Measurements from ENCODE around the gene GALNT9. TPM values are rescaled to one million over a fixed set of nuclear protein-coding genes. Genes with fewer than 3 reads are reported as not detected.

Gene GALNT9
- total and polyA plus RNA-seq, 2 donors (not counting 1 experiment from before 2014, with no cell fraction given) = 0.71 to 2.4 TPM

DNA sequence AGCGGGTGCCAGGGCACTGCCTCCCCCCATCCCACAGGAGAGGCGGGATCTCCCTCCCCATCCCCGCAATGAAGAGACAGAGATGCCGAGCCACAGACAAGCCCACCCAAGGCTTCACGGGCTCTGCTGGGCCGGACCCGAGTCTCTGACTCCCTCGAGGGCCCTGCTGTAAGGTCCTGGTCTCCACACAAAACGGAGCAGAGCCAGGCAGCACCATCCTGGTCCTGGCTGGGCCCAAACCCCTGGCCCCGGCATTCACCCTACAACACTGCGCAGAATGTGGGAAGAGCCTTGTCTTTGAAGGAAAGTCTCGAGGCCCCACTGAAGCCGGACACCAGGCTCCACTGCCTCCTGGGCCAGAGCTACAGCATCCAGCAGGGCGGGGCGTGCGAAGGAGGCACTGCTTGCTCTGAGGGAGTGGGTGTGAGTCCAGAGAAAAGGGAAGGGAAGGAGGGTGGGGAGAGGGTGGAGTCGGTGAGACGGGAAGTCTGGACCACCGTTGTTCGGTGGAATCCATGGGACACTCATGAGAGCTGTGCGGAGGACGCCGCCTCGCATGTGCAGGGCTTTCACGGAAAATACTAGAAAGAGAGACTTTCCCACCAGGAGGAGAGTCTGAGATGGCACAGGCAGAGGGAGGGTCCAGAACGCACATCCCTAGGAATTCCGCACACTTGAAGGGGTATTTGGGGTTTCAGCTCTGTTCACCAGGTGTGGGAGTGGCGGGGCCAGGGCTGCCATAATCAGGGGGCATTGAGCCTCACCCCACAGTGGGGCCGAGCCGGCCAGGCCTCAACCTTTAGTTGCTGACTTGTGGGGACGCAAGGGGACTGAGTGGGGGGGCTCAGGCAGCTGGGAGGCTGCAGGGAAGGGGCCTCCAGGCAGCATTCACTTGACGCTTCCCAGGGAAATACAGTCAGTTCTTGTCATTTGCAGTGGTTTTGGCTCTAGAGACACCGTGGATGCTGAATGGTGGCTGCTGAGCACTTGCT is 36.8 kb downstream of the GALNT9 start:
- ChIA-PET POLR2A (no interaction called here), CTCF (no interaction called here)
- Mint-ChIP-seq H3K4me3 (no peak overlapping the region), H3K27me3 (peaks cover 3% of the 10 kb centered on the region), H3K4me1 (no peaks in the 10 kb centered on the region), H3K9me3 (ENCODE audit: insufficient read depth) (no peaks in the 10 kb centered on the region), H3K27ac (no peak overlapping the region)
- TF ChIP-seq, protein P1, sequence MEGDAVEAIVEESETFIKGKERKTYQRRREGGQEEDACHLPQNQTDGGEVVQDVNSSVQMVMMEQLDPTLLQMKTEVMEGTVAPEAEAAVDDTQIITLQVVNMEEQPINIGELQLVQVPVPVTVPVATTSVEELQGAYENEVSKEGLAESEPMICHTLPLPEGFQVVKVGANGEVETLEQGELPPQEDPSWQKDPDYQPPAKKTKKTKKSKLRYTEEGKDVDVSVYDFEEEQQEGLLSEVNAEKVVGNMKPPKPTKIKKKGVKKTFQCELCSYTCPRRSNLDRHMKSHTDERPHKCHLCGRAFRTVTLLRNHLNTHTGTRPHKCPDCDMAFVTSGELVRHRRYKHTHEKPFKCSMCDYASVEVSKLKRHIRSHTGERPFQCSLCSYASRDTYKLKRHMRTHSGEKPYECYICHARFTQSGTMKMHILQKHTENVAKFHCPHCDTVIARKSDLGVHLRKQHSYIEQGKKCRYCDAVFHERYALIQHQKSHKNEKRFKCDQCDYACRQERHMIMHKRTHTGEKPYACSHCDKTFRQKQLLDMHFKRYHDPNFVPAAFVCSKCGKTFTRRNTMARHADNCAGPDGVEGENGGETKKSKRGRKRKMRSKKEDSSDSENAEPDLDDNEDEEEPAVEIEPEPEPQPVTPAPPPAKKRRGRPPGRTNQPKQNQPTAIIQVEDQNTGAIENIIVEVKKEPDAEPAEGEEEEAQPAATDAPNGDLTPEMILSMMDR (IDR thresholded peaks at IDR 0.05) = no peak
- no peak for TF ChIP-seq EZH2 (IDR thresholded peaks at IDR 0.05; ENCODE audit: borderline replicate concordance, insufficient read depth, low read depth, low read length, poor library complexity, severe bottlenecking)
- Histone ChIP-seq H3K36me3 (replicated peaks in 1 of 2; ENCODE audit: control extremely low read depth in 1 of 2, control insufficient read depth in 1 of 2, extremely low read depth in 1 of 2, insufficient read depth in 2 of 2, low read length in 1 of 2) (no peaks in the 10 kb centered on the region), H3K4me1 (ENCODE audit: control insufficient read depth in 2 of 2, insufficient read depth in 2 of 2, low read length in 2 of 2) (no peaks in the 10 kb centered on the region), H3K9ac (ENCODE audit: low read length) (no peak overlapping the region), H3K27ac (ENCODE audit: low read length in 2 of 2) (no peak overlapping the region), H3K4me2 (replicated peaks; ENCODE audit: low read depth, low read length, poor library complexity, severe bottlenecking) (no peak overlapping the region), H3K27me3 (replicated peaks in 1 of 4; ENCODE audit: control extremely low read depth in 1 of 4, control insufficient read depth in 3 of 4, insufficient read depth in 4 of 4, low read length in 3 of 4) (peaks cover 0 to 20% (median 2%) of the 10 kb centered on the region in 4 experiments), H4K20me1 (ENCODE audit: control insufficient read depth, insufficient read depth, low read length, poor library complexity, severe bottlenecking) (no peaks in the 10 kb centered on the region), H3K79me2 (ENCODE audit: control insufficient read depth, insufficient read depth, low read length) (no peaks in the 10 kb centered on the region), H3K9me3 (ENCODE audit: control extremely low read depth in 1 of 3, control insufficient read depth in 2 of 3, insufficient read depth in 1 of 3, low read length in 2 of 3) (peaks cover 0 to 38% (median 0%) of the 10 kb centered on the region in 3 donors), H2AFZ (ENCODE audit: insufficient read depth, low read depth, low read length, poor library complexity, severe bottlenecking) (no peak overlapping the region), H3K4me3 (ENCODE audit: control extremely low read depth in 1 of 5, extremely low read depth in 1 of 5, insufficient read depth in 1 of 5, low read depth in 2 of 5, low read length in 4 of 5) (no peak overlapping the region)
- intact Hi-C loops (cut with micrococcal nuclease) = no loop called here
- ATAC-seq (ENCODE audit: low read depth) = no peak
- no peak for DNase-seq
- 94% methylated on average over 32 of the region's 33 CpGs for WGBS (ENCODE audit: insufficient coverage)

Data from B cell (primary cell).